ACC112 (cell line): Measurements from ENCODE around the gene LYST.
"Not testable (repeated sequence)": the region's sequence is repeated elsewhere in the genome, so short reads cannot be mapped to it uniquely, and the experiment has no call there.

ENCODE experiments used
- H2AFZ ChIP-seq: fragments of 200-600 bp; sonication (generic); one replicate; pipeline ENCODE4 v1.6.0; 2017; ENCODE audit warnings: antibody characterized with exemption, low read length; ENCODE audit not compliant: unreplicated experiment
- H3K27ac ChIP-seq: fragments of 200-600 bp; sonication (generic); 2 replicates; pipeline ENCODE4 v1.5.1; 2014; ENCODE audit warnings: low read depth, mild to moderate bottlenecking, antibody characterized with exemption, low read length, moderate library complexity
- H3K27me3 ChIP-seq: fragments of 200-600 bp; sonication (generic); 2 replicates; pipeline ENCODE4 v1.6.1; 2014; ENCODE audit warnings: mild to moderate bottlenecking, antibody characterized with exemption, low read length, moderate library complexity, mixed read lengths; ENCODE audit not compliant: insufficient read depth
- H3K36me3 ChIP-seq: fragments of 200-600 bp; sonication (generic); 2 replicates; pipeline ENCODE4 v1.6.1; 2016; ENCODE audit warnings: mild to moderate bottlenecking, antibody characterized with exemption, low read length, moderate library complexity, mixed read lengths; ENCODE audit not compliant: insufficient read depth
- H3K4me1 ChIP-seq: fragments of 200-600 bp; sonication (generic); one replicate; pipeline ENCODE4 v1.6.1; 2016; ENCODE audit warnings: low read length, mixed read lengths; ENCODE audit not compliant: insufficient read depth, unreplicated experiment, control insufficient read depth
- H3K4me3 ChIP-seq: fragments of 200-600 bp; sonication (generic); 2 replicates; pipeline ENCODE4 v1.5.1; 2014; ENCODE audit warnings: mild to moderate bottlenecking, low read depth, low read length
- H3K79me2 ChIP-seq: fragments of 200-600 bp; sonication (generic); one replicate; pipeline ENCODE4 v1.6.0; 2016; ENCODE audit warnings: low read length; ENCODE audit not compliant: control insufficient read depth, unreplicated experiment, insufficient read depth

Gene LYST, protein sequence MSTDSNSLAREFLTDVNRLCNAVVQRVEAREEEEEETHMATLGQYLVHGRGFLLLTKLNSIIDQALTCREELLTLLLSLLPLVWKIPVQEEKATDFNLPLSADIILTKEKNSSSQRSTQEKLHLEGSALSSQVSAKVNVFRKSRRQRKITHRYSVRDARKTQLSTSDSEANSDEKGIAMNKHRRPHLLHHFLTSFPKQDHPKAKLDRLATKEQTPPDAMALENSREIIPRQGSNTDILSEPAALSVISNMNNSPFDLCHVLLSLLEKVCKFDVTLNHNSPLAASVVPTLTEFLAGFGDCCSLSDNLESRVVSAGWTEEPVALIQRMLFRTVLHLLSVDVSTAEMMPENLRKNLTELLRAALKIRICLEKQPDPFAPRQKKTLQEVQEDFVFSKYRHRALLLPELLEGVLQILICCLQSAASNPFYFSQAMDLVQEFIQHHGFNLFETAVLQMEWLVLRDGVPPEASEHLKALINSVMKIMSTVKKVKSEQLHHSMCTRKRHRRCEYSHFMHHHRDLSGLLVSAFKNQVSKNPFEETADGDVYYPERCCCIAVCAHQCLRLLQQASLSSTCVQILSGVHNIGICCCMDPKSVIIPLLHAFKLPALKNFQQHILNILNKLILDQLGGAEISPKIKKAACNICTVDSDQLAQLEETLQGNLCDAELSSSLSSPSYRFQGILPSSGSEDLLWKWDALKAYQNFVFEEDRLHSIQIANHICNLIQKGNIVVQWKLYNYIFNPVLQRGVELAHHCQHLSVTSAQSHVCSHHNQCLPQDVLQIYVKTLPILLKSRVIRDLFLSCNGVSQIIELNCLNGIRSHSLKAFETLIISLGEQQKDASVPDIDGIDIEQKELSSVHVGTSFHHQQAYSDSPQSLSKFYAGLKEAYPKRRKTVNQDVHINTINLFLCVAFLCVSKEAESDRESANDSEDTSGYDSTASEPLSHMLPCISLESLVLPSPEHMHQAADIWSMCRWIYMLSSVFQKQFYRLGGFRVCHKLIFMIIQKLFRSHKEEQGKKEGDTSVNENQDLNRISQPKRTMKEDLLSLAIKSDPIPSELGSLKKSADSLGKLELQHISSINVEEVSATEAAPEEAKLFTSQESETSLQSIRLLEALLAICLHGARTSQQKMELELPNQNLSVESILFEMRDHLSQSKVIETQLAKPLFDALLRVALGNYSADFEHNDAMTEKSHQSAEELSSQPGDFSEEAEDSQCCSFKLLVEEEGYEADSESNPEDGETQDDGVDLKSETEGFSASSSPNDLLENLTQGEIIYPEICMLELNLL (N-terminal part only)

DNA sequence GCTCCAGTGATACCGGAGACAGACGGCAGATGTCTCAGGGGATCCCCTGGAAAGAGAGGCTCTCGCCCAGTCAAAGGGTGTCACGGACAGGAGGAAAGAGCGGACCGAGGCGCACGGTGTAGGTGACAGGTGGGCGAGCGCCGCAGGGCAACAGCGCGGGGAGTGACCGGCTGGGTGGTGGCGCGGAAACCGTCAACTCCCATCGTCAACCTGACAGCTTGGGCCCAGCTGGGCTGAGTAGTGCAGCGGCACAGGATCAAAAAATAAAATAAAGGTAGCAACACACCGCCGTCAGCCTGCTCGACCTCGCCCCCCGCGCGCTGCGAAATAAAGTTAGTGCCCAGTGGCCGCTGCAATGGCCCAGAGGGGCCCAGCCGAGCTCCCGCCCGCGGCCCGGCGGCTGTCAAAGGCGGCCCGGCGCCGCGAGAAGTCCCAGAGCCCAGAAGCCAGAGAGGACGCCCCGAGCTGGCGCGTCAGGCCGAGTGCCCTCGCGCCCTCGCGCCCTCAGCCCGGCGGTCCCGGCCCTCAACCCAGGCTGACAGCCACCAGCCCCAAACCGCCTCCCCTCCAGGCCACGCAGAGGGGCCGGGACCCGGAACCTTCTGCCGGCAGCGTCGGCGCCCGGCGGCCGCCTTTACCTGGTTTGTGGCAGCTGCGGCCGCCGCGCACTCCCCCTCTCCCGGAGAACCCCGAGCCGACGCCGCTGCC, at the start of gene LYST:
Gene LYST (minus strand): TSS at position 702 of the 708 bp plus-strand sequence. CDS start 36,489 bp downstream, outside the sequence.
- Histone ChIP-seq H3K27me3 (no peaks in the 10 kb centered on the region), H2AFZ (peak within 1 kb of the TSS; percentile 79), H3K36me3 (no peaks in the 10 kb centered on the region), H3K4me1 (peaks cover 23% of the 10 kb centered on the region), H3K4me3 (peak within 1 kb of the TSS; percentile 87), H3K27ac (peak within 1 kb of the TSS; percentile 49; the same call in 1 of the 2 replicates), H3K79me2 (peaks cover 18% of the 10 kb centered on the region)

DNA sequence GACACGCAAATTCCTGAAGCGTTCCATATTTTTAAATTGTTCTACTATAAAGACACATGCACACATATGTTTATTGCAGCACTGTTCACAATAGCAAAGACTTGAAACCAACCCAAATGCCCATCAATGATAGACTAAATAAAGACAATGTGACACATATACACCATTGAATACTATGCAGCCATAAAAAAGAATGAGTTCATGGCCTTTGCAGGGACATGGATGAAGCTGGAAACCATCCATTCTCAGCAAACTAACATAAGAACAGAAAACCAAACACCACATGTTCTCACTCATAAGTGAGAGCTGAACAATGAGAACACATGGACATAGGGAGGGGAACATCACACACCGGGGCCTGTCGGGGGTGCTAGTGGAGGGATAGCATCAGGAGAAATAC, 48.8 kb upstream of the LYST start:
- peaks cover 72% of the 10 kb centered on the region for H3K4me1 ChIP-seq
- H2AFZ ChIP-seq, H3K79me2 ChIP-seq, H3K4me3 ChIP-seq, H3K27me3 ChIP-seq, H3K27ac ChIP-seq, H3K36me3 ChIP-seq: not testable (repeated sequence)

DNA sequence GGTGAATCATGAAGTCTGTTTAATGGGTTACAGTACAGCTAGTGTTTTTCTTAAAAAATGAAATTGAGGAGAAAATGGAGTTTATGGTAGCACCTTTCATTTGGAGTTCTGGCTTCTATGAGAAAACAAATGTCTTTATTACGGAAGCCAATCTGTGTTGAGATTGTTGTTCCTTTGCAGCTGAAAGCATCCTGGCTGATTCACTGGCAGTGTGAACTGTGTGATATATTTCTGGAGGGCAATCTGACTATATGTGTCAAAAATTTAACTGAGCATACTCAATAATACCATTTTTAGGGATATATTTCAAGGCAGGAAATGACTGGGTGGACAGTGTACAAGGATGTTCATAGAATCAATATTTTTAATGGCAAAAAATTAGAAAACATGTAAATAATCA, 46.6 kb upstream of the LYST start:
- H3K4me1 ChIP-seq: peaks cover 68% of the 10 kb centered on the region
- H2AFZ ChIP-seq: peak overlapping the region; percentile 50
- no peaks in the 10 kb centered on the region for H3K27me3 ChIP-seq
- no peaks in the 10 kb centered on the region for H3K79me2 ChIP-seq
- H3K36me3 ChIP-seq: no peaks in the 10 kb centered on the region
- peak overlapping the region; percentile 76 for H3K27ac ChIP-seq
- peak overlapping the region; percentile 32; the same call in 1 of the 2 replicates for H3K4me3 ChIP-seq

DNA sequence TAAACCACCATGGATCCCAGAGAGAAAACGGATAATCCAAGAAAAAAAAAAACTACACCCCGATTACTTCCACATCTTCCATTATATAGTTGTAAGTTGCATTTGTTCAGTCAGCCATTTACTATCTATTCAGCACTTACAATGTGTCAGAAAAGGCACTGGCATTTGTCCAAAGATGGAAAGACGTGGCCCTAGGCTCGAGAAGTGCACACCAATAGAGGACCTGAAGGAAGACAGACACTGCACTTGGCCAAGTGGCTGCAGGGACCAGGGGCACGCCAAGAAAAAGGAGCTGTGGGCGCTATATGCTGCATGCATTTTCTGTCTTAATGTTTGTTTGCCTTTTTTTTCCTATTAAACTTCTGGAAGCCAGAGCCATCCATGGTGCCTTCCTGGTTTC, 45.2 kb upstream of the LYST start:
- no peaks in the 10 kb centered on the region for H3K79me2 ChIP-seq
- no peaks in the 10 kb centered on the region for H3K27me3 ChIP-seq
- no peak overlapping the region for H2AFZ ChIP-seq
- no peak overlapping the region for H3K27ac ChIP-seq
- H3K4me1 ChIP-seq: peaks cover 60% of the 10 kb centered on the region
- H3K4me3 ChIP-seq: no peak overlapping the region
- no peaks in the 10 kb centered on the region for H3K36me3 ChIP-seq

DNA sequence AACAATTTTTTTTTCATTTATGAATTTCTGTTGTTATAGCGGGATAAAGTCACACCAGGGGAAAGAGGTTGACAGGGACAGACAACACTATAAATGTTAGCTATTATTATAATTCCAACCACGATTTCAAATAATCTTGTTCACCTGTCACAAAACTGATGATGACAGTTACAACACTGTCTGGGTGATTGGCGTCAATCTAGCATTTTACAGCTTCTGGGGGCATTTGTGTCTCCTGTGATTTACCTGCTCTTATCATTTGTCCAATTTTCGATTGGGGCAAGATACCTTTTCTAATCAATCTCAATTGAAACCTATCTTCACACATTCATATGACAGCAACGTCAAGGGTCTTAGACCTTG, 44.6 kb upstream of the LYST start:
- Histone ChIP-seq H3K27me3 (no peaks in the 10 kb centered on the region), H3K36me3 (no peaks in the 10 kb centered on the region), H3K4me3 (0 out of 2 replicates have a peak overlapping the region, but pooled peaks have one; percentile 30), H3K4me1 (peaks cover 56% of the 10 kb centered on the region), H3K27ac (peak overlapping the region; percentile 90), H2AFZ (no peak overlapping the region), H3K79me2 (no peaks in the 10 kb centered on the region)

DNA sequence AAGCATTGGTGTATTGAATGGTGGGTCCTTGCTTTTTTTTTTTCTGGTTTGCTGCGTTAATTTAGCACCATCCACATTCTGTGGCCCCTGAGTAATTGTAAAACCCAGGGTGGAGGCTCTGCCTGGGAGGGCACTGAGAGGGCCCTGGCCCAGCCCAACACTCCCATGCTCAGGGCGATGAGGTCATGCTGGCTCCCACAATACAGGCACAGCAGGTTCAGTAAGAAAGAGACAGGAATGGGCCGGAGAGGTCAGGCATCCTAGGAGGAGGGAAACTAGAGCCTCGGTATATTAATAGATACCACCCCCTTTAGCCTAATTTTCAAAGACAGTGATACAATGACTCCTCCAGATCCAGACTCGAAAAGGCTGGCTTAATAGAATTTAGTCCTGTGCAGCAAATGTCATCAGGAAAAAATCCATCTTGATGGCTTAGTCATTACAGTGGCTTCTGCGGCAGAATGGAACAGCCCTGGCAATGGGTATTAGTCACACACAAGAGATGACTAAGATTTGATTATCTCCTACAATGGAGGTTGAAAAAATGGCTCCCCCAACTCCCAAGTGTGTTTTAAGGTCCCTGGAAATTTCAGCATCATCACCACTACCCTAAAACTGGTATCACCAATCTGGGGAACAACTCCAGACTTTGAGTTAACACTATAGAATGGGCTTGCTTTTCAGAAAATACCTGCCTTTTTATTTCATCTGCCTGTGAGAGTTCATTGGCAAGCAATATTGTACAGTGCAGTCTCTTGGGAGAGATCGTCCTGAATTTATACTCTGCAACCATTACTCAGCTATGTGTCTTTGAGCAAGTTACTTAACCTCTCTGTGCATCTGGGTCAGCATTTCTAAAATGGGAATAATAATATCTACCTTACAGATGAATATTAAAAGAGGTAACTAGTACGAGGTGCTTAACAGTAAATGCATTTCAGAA, 43.9 kb upstream of the LYST start:
- H3K27ac ChIP-seq: peak overlapping the region; percentile 90
- H2AFZ ChIP-seq: peak overlapping the region; percentile 4
- no peaks in the 10 kb centered on the region for H3K79me2 ChIP-seq
- H3K36me3 ChIP-seq: no peaks in the 10 kb centered on the region
- H3K4me1 ChIP-seq: peaks cover 54% of the 10 kb centered on the region
- peak overlapping the region; percentile 30; the same call in 1 of the 2 replicates for H3K4me3 ChIP-seq
- H3K27me3 ChIP-seq: no peaks in the 10 kb centered on the region

DNA sequence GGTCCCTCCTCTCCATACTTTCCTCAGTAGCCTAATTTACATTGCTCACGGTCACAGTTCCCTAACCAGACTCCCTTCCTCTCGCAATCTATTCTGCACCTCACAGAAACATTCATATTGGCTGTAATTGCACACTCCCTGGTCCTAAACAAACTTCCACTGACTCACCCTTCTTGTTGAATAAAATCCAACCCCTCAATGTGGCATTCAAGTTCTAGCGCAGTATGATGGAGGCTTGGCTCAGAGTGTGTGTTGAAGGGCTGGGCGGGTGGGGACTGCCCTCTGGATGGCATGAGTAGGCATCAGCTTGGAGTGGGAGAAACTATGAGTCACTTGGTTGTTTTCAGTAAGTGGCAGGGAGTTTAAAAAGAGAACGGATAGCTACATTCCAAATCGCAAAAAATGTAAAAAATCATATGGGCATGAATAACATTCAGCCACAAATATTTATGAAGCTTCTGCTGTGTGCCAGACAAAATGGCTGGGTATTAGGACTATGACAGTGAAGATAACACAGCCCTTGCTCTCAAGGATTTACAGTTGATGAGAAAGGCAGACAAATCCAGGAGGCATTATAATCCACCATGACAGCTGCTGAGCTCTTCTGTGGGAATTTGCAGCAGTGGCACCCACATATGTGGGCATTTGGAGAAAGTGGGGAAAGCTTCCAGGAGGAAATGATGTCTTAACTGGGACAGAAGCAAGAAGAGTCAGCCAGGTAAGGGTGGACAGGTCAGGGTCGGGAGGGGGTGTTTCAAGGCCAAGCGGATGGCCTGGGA, 42.2 kb upstream of the LYST start:
- peak overlapping the region; percentile 90 for H3K27ac ChIP-seq
- peak overlapping the region; percentile 70 for H2AFZ ChIP-seq
- no peaks in the 10 kb centered on the region for H3K27me3 ChIP-seq
- H3K4me3 ChIP-seq: peak overlapping the region; percentile 59; the same call in 1 of the 2 replicates
- no peaks in the 10 kb centered on the region for H3K36me3 ChIP-seq
- H3K79me2 ChIP-seq: no peaks in the 10 kb centered on the region
- H3K4me1 ChIP-seq: peaks cover 49% of the 10 kb centered on the region

DNA sequence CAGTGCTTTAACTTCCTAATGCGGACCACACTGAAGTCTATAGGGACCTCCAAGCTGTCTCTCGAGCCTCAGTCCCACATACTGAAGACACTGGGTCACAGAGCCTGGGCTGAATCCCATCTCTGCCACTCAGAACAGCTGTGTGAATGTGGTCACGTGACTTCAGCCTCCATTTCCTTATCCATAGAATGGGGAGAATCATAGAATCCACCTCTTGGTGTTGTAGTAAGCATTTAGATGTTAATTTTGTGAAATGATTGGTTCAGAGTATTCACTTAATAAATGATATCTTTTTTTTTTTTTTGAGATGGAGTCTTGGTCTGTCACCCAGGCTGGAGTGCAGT, 41.2 kb upstream of the LYST start:
- Histone ChIP-seq H3K79me2 (no peaks in the 10 kb centered on the region), H2AFZ (no peak overlapping the region), H3K27me3 (no peaks in the 10 kb centered on the region), H3K4me3 (no peak overlapping the region), H3K27ac (no peak overlapping the region), H3K36me3 (no peaks in the 10 kb centered on the region), H3K4me1 (peaks cover 46% of the 10 kb centered on the region)
